ENCODE results near the gene NETO2. TPM values are rescaled to one million over a fixed set of nuclear protein-coding genes. Genes with fewer than 3 reads are reported as not detected.
"Not testable (repeated sequence)": the region's sequence is repeated elsewhere in the genome, so short reads cannot be mapped to it uniquely, and the experiment has no call there.

Gene NETO2
- total RNA-seq, 1 donor from 2014 or later: 16.3 TPM

- no peak for DNase-seq (ENCODE audit: low spot score)
Observed at GRCh38 chr16:47064775-47065174, 79.0 kb downstream of the NETO2 start.

- no peak for DNase-seq (ENCODE audit: low spot score)
Observed at GRCh38 chr16:47063011-47063724, 80.6 kb downstream of the NETO2 start.

- no peak for DNase-seq (ENCODE audit: low spot score)
Observed at GRCh38 chr16:47061204-47061603, 82.5 kb downstream of the NETO2 start.

GRCh38 chr16:47060596-47060995 is 83.1 kb downstream of the NETO2 start:
- DNase-seq (ENCODE audit: low spot score): no peak

- DNase-seq (ENCODE audit: low spot score): no peak
Observed at GRCh38 chr16:47059991-47060390, 83.8 kb downstream of the NETO2 start.

- DNase-seq (ENCODE audit: low spot score): not testable (repeated sequence)
Observed at GRCh38 chr16:47059130-47059529, 84.6 kb downstream of the NETO2 start.

- peak; percentile 86 for DNase-seq (ENCODE audit: low spot score)
Observed at GRCh38 chr16:47058295-47059086, 85.3 kb downstream of the NETO2 start.

- no peak for DNase-seq (ENCODE audit: low spot score)
Observed at GRCh38 chr16:47057630-47057993, 86.1 kb downstream of the NETO2 start.

- DNase-seq (ENCODE audit: low spot score): no peak
Observed at GRCh38 chr16:47056688-47057629, 86.8 kb downstream of the NETO2 start.

GRCh38 chr16:47056061-47056460 is 87.7 kb downstream of the NETO2 start:
- DNase-seq (ENCODE audit: low spot score): not testable (repeated sequence)

- DNase-seq (ENCODE audit: low spot score): no peak
Observed at GRCh38 chr16:47055136-47055885, 88.4 kb downstream of the NETO2 start.

GRCh38 chr16:47054306-47054705 is 89.4 kb downstream of the NETO2 start:
- no peak for DNase-seq (ENCODE audit: low spot score)

GRCh38 chr16:47053895-47054294 is 89.8 kb downstream of the NETO2 start:
- DNase-seq (ENCODE audit: low spot score): no peak

GRCh38 chr16:47052666-47053640 is 90.8 kb downstream of the NETO2 start:
- DNase-seq (ENCODE audit: low spot score): no peak

GRCh38 chr16:47051031-47051430 is 92.7 kb downstream of the NETO2 start:
- DNase-seq (ENCODE audit: low spot score): no peak

GRCh38 chr16:47049901-47050583 is 93.7 kb downstream of the NETO2 start:
- no peak for DNase-seq (ENCODE audit: low spot score)

- no peak for DNase-seq (ENCODE audit: low spot score)
Observed at GRCh38 chr16:47047524-47048203, 96.1 kb downstream of the NETO2 start.

- DNase-seq (ENCODE audit: low spot score): no peak
Observed at GRCh38 chr16:47046726-47047523, 96.8 kb downstream of the NETO2 start.
